Heart left ventricle (tissue), 16 donors: ENCODE measurements around the gene ZNF132. TPM values are rescaled to one million over a fixed set of nuclear protein-coding genes. Genes with fewer than 3 reads are reported as not detected.

ENCODE experiments used
- ATAC-seq, 4 donors: fragments of 200-7000 bp; cut with Tn5 transposase; one replicate each; pipeline ENCODE4 v1.9.1; 2020 to 2022; ENCODE audit warnings: moderate library complexity in 4 of 4, mild to moderate bottlenecking in 3 of 4, moderate number of reproducible peaks in 1 of 4
- DNase-seq, 5 donors: peaks; one replicate each; pipeline ENCODE4 v3.0.0-alpha.2; 2020
- H3K27ac ChIP-seq, 12 donors: fragments of 200-600 bp; sonication (generic) in 4 of 12; one replicate each; pipeline versions ENCODE4 v1.5.0 to v1.8.0; 2016 to 2022; ENCODE audit warnings: mild to moderate bottlenecking in 2 of 12
- H3K27me3 ChIP-seq, 9 donors: fragments of 200-600 bp; sonication (generic) in 2 of 9; one replicate each; pipeline versions ENCODE4 v1.5.1 to v1.8.0; 2016 to 2022; ENCODE audit warnings: mild to moderate bottlenecking in 3 of 9
- H3K36me3 ChIP-seq, 9 donors: fragments of 200-600 bp; sonication (generic) in 2 of 9; one replicate each; pipeline versions ENCODE4 v1.5.0 to v1.8.0; 2018 to 2022; ENCODE audit warnings: mild to moderate bottlenecking in 2 of 9
- H3K4me1 ChIP-seq, 12 donors: fragments of 200-600 bp; sonication (generic) in 4 of 12; one replicate each; pipeline versions ENCODE4 v1.5.0 to v1.8.0; 2016 to 2022; ENCODE audit warnings: mild to moderate bottlenecking in 3 of 12
- H3K4me3 ChIP-seq, 12 donors: fragments of 200-600 bp; sonication (generic) in 4 of 12; one replicate each; pipeline versions ENCODE4 v1.5.0 to v1.8.0; 2017 to 2022; ENCODE audit warnings: mild to moderate bottlenecking in 9 of 12, moderate library complexity in 4 of 12
- H3K9me3 ChIP-seq, 12 donors: fragments of 200-600 bp; sonication (generic) in 4 of 12; one replicate each; pipeline versions ENCODE4 v1.5.0 to v1.8.0; 2016 to 2022; ENCODE audit warnings: mild to moderate bottlenecking in 1 of 12
- POLR2A ChIP-seq, 2 donors: fragments of 450-650 bp; IDR thresholded peaks; one replicate each; pipeline ENCODE4 v1.6.1; 2017; ENCODE audit warnings: antibody characterized with exemption in 2 of 2, mild to moderate bottlenecking in 2 of 2, moderate library complexity in 2 of 2
- WGBS, 4 donors: extraction: QIAGEN DNeasy Blood & Tissue Kit in 2 of 4; methylation state at CpG; one replicate each; pipeline versions ENCODE4 v1.1.5 to v1.1.7; 2013 to 2018; 5-methylcytosine and 5-hydroxymethylcytosine counted together
- intact Hi-C, 10 donors: fragments of 100-400 bp; cut with DNase I; formaldehyde crosslinking; loops; one replicate each; pipeline versions ENCODE4 v1.11.1 to v1.14.2; 2022
- polyA plus RNA-seq, 2 donors: library from polyadenylated mRNA; stranded (reverse); fragments of 200-250 nt; gene quantifications; one replicate each; pipeline ENCODE4 v1.2.3, GENCODE V29; 2013
- total RNA-seq, 9 donors: library from RNA; depleted of rRNA in 2 of 9; stranded (reverse); fragments of >200 nt in 2 of 9; fragmentation: NEBNext Ultra II Directional in 3 of 9; extraction: Animal tissue kit (Norgen Biotek cat#: 25700) in 3 of 9; gene quantifications; one replicate each; pipeline versions ENCODE4 v1.1.0 to v1.2.4, GENCODE V29; 2016 to 2023
- TF ChIP-seq, protein P1 (sequence below), 12 donors: fragments of 200-600 bp; sonication (generic) in 4 of 12; IDR thresholded peaks; one replicate each; pipeline versions ENCODE4 v1.5.0 to v1.8.0; 2018 to 2022; ENCODE audit warnings: antibody characterized with exemption in 12 of 12, mild to moderate bottlenecking in 5 of 12
- donor health status: ischemic (EF 13 %, LVEDD 7.1; RV severe dilation, severe dysfunction).
- donor health status: healthy with polysubstance abuse.
- donor health status: DM: no; HTN: yes; CAD: no.
- donor health status: DM: no; HTN: no; CAD: no.
- donor health status: ischemic (EF 25% LVEDD 6.9; RV normal size, moderate dysfunction).
- donor health status: ischemic (EF 25% LVEDD 5.7; RV mildly dilated, moderate dysfunction).
- donor health status: healthy.
- donor health status: DM: yes; HTN: yes; CAD: no.
- donor health status: ischemic (EF 35%, LVEDD 5.7; RV mildly dilated, moderate dysfunction).
- donor health status: nonischemic (EF 11% LVEDD 7.7; RV severe dilation, severe dysfunction).
- donor health status: DM: yes; HTN: yes; CAD: no.
- donor health status: PGD.
- donor health status: ischemic (EF 29% LVEDD 5.4; RV normal size, mild dysfunction).
- donor health status: nonischemic (EF 23%, LVEDD 6.1; RV moderate dilation, normal function).

The ZNF132 gene
- total and polyA plus RNA-seq, 11 donors, result 1.7 to 6.7 (median 5.1) TPM

DNA sequence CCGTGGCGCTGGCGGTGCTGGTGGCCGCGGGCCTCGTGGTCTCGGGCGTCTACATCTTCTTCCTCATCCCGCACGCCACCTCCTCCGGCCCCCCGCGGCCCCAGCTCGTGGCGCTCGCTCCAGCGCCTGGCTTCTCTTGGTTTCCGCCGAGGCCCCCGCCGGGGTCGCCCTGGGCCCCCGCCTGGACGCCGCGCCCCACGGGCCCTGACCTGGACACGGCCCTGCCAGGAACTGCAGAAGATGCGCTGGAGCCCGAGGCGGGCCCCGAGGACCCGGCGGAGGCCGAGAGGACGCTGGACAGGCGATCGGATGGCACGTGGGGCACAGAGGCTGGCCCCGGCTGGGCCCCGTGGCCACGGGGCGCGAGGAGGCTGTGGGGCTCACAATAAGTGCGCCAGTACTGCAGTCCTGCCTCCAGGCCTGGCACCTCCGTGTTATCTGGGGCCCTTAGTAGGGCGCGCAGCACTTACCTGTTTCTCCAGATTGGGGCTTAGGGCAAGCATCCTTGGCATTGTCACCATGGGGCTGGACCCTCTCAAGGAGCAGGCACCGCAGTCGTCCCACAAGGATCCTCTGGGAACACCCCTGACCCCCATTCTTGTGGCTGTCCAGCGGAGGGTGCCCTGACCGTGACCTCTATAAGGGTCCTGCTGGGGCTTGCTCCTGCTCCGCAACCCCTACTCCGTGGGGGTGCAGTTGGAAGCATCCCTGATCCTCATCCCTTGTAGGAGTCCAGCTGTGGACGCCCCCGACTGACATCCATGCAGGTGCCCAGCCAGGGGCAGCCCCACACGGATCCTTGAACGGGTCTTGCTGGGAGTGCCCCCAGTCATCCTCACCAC lies 43.0 kb downstream of the ZNF132 start:
- DNase-seq (no peak), ATAC-seq (no peak)
- H3K4me3 ChIP-seq, result peak overlapping the region in 1 of 12 donors; percentile 27
- H3K36me3 ChIP-seq, result peaks cover 0 to 35% (median 28%) of the 10 kb centered on the region in 9 donors
- H3K9me3 ChIP-seq, result no peaks in the 10 kb centered on the region
- peaks cover 3 to 28% (median 11%) of the 10 kb centered on the region in 12 donors for H3K4me1 ChIP-seq
- H3K27ac ChIP-seq, result no peak overlapping the region
- intact Hi-C loops, result no loop called here
- no peak for TF ChIP-seq POLR2A (IDR thresholded peaks at IDR 0.05)
- TF ChIP-seq, protein P1, sequence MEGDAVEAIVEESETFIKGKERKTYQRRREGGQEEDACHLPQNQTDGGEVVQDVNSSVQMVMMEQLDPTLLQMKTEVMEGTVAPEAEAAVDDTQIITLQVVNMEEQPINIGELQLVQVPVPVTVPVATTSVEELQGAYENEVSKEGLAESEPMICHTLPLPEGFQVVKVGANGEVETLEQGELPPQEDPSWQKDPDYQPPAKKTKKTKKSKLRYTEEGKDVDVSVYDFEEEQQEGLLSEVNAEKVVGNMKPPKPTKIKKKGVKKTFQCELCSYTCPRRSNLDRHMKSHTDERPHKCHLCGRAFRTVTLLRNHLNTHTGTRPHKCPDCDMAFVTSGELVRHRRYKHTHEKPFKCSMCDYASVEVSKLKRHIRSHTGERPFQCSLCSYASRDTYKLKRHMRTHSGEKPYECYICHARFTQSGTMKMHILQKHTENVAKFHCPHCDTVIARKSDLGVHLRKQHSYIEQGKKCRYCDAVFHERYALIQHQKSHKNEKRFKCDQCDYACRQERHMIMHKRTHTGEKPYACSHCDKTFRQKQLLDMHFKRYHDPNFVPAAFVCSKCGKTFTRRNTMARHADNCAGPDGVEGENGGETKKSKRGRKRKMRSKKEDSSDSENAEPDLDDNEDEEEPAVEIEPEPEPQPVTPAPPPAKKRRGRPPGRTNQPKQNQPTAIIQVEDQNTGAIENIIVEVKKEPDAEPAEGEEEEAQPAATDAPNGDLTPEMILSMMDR (IDR thresholded peaks at IDR 0.05), result no peak
- 23 to 46% (median 32%) methylated on average over 36 to 58 of the region's 58 CpGs for WGBS, 4 donors
- H3K27me3 ChIP-seq, result peaks cover 5 to 25% (median 16%) of the 10 kb centered on the region in 9 donors

DNA sequence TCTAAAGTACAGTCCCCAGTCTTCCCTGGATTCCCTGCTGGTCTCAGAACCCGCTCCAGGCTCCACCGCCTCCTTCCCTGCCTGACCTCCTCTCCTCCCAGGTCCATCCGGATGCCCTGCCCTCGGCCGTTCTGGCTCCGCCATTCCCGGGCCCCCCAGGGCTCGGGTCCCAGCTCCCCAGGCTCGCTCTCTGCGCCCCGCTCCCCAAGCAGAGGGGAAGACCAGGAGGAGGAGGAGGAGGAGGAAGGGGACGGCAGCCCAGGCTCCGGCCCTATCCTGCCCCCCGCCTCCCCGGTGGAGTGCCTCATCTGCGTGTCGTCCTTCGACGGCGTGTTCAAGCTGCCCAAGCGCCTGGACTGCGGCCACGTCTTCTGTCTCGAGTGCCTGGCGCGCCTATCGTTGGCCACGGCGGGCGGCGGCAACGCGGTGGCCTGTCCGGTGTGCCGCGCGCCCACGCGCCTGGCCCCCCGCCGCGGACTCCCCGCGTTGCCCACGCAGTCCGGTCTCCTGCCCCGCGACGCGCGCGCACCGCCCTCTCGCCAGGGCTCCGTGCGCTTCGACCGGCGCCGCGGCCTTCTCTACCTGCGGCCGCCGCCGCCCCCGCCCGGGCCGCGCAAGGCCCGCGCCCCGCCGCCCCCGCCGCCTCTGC lies 43.9 kb downstream of the ZNF132 start:
- DNase-seq, result no peak
- Histone ChIP-seq H3K27ac (no peak overlapping the region), H3K4me1 (peaks cover 3 to 23% (median 8%) of the 10 kb centered on the region in 12 donors), H3K9me3 (no peaks in the 10 kb centered on the region), H3K36me3 (peaks cover 0 to 43% (median 34%) of the 10 kb centered on the region in 9 donors), H3K27me3 (peaks cover 5 to 25% (median 16%) of the 10 kb centered on the region in 9 donors), H3K4me3 (peak overlapping the region in 5 of 12 donors; percentile 12 to 40 (median 25))
- TF ChIP-seq POLR2A (IDR thresholded peaks at IDR 0.05), result no peak
- TF ChIP-seq, protein P1 (IDR thresholded peaks at IDR 0.05), result no peak
- WGBS, 4 donors, result 2 to 4% (median 3%) methylated on average over 22 to 75 of the region's 75 CpGs
- ATAC-seq, result no peak
- intact Hi-C loops, result no loop called here

DNA sequence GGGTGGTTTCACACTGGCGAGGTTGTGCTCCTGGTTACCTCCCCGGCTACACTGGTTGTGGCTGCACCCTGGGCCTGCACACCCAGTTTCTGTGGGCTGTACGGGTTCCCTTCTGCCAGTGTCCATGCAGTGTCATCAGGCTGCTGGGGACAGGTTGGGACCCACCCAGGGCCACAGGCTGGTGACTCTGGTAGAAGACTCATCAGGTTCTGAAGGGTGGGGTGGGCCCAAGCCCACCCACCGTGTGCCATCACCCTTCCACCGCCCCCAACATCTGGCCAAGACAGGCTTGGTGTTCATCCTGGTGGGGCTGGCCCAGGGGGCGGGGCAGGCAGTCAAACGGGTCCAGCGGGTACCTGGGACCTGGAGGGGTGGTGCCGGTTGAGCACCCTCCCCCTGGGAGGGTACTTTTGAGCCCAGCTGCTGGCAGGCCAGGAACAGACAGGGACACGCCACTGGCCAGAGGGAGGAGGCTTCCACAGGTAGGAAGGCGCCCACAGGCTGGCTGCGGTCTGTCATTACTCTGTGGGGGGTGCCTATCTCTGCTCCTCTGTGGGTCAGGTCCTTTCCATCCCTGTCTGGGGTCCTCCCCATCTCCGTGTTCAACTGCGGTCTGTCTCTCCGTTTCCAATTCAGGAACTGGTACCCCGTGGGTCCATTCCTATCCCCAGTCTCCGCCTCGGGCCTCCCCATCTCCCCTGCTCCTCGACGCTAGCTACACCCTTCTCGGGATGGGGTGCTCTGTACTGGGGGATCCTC lies 44.6 kb downstream of the ZNF132 start, which contains the start of gene RNF225:
RNF225 (plus strand) TSS at position 437 of the 759 bp plus-strand sequence. CDS start 434 bp downstream, outside the sequence.
- peaks cover 0 to 50% (median 41%) of the 10 kb centered on the region in 9 donors for H3K36me3 ChIP-seq
- no peak for TF ChIP-seq POLR2A (IDR thresholded peaks at IDR 0.05)
- TF ChIP-seq, protein P1 (IDR thresholded peaks at IDR 0.05), result no peak
- no peaks in the 10 kb centered on the region for H3K9me3 ChIP-seq
- peaks cover under 1 to 21% (median 3%) of the 10 kb centered on the region in 12 donors for H3K4me1 ChIP-seq
- H3K27me3 ChIP-seq, result peaks cover 5 to 25% (median 16%) of the 10 kb centered on the region in 9 donors
- intact Hi-C loops, result no loop called here
- DNase-seq (no peak), ATAC-seq (peak in 3 of 4 donors; percentile 6 to 21 (median 15))
- 39 to 48% (median 42%) methylated on average over 16 to 21 of the region's 21 CpGs for WGBS, 4 donors
- H3K4me3 ChIP-seq, result peak within 1 kb of the TSS in 5 of 12 donors; percentile 12 to 40 (median 25)
- no peak within 1 kb of the TSS for H3K27ac ChIP-seq
